Gastrocnemius medialis (tissue), 4 donors: ENCODE data around the gene TSEN2.

Source experiments
- POLR2A ChIP-seq, 2 donors: fragments of 450-650 bp; IDR thresholded peaks; one replicate each; pipeline ENCODE4 v1.6.1; 2017; ENCODE audit warnings: antibody characterized with exemption in 2 of 2, mild to moderate bottlenecking in 2 of 2, moderate library complexity in 2 of 2
- TF ChIP-seq, protein P1 (sequence below), 5 experiments: fragments of 450-650 bp in 3 of 5; fragments of 200-600 bp in 2 of 5; sonication (generic) in 2 of 5; IDR thresholded peaks in 4 of 5; conservative IDR thresholded peaks in 1 of 5; 1 replicate in 4 of 5; 2 replicates in 1 of 5; pipeline ENCODE4 v1.5.1; 2016 to 2019; ENCODE audit warnings: antibody characterized with exemption in 5 of 5, mild to moderate bottlenecking in 3 of 5, moderate library complexity in 3 of 5

DNA sequence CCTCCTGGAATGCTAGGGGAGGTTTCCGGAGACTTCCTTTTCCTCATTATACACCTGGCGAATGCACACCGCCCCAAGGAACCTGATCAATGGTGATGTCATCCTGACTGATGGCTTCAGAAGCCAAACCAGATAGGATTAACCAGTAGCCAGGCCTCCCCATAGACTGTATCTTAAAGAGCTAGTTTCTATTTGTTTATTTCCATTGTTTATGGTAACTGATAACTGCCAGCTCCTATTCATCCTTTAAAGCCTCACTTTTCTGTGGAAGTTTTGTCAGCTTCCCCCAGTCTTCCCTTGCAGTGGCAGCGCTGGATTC, 61.2 kb downstream of the TSEN2 start, which contains the start of gene MKRN2OS:
- TF ChIP-seq, protein P1, sequence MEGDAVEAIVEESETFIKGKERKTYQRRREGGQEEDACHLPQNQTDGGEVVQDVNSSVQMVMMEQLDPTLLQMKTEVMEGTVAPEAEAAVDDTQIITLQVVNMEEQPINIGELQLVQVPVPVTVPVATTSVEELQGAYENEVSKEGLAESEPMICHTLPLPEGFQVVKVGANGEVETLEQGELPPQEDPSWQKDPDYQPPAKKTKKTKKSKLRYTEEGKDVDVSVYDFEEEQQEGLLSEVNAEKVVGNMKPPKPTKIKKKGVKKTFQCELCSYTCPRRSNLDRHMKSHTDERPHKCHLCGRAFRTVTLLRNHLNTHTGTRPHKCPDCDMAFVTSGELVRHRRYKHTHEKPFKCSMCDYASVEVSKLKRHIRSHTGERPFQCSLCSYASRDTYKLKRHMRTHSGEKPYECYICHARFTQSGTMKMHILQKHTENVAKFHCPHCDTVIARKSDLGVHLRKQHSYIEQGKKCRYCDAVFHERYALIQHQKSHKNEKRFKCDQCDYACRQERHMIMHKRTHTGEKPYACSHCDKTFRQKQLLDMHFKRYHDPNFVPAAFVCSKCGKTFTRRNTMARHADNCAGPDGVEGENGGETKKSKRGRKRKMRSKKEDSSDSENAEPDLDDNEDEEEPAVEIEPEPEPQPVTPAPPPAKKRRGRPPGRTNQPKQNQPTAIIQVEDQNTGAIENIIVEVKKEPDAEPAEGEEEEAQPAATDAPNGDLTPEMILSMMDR (IDR thresholded peaks at IDR 0.05 in 4 of 5, conservative IDR thresholded peaks at IDR 0.05 in 1 of 5), result no peak
- TF ChIP-seq POLR2A (IDR thresholded peaks at IDR 0.05), result no peak
